Measurements from ENCODE around the gene ZIC3. TPM values are rescaled to one million over a fixed set of nuclear protein-coding genes. Genes with fewer than 3 reads are reported as not detected.

The ZIC3 gene
- total RNA-seq, 1 experiment from 2014 or later: 126 TPM

DNA sequence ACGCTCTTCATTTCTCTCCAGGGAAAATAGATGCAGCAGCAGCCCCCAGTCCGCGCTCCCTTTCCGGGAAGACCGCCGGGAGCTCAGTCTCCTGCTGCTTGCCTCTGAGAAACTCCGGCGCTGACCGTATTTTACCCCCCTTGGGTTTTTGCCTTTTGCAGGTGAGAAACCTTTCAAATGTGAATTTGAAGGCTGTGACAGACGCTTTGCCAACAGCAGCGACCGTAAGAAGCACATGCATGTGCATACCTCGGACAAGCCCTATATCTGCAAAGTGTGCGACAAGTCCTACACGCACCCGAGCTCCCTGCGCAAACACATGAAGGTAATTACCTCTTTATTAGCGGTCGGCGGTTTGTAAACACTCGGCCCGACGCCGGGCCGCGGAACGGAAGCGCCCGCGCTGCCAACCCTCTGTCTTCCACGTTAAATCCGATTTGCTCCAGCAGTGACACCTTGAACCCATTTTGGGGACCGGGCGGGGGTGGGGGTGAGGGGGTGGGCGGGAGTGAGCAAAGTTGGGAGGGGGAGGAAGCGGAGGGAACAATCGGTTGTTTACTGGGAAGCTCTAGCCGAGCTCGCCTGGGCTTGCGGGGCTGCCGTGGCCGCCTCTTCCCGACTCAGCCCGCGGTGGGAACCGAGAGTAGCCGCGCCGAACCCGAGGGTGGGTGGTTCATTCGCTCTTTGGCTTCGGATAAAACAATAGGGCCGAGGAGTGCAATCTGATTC is 3.0 kb downstream of the ZIC3 start:
- Mint-ChIP-seq H3K27ac (peak overlapping the region; percentile 74 to 94 (median 83); a peak in 6 of 7 replicates), H3K36me3 (ENCODE audit: insufficient read depth in 1 of 3, low read depth in 3 of 3) (peaks cover 30 to 68% (median 58%) of the 10 kb centered on the region in 3 experiments), H3K4me3 (peak overlapping the region; percentile 94 to 98), H3K27me3 (ENCODE audit: low read depth) (no peaks in the 10 kb centered on the region; the same call in 1 of the 2 replicates), H3K4me1 (peaks cover 23 to 47% of the 10 kb centered on the region in 2 experiments), H3K9me3 (peaks cover 3 to 53% of the 10 kb centered on the region in 2 experiments; a peak in 4 of 5 replicates)
- H4K91ac ChIP-seq (ENCODE audit: insufficient read length, low read depth, low read length): no peak overlapping the region
- H2BK120ac ChIP-seq (ENCODE audit: low read depth, low read length, poor library complexity, severe bottlenecking): no peak overlapping the region
- H2BK5ac ChIP-seq (ENCODE audit: insufficient read length, low read length): no peak overlapping the region
- no peak overlapping the region for H3K4ac ChIP-seq (ENCODE audit: low read depth, low read length)
- no peak for TF ChIP-seq CTCF (conservative IDR thresholded peaks at IDR 0.05)
- no peaks in the 10 kb centered on the region for H4K20me1 ChIP-seq (ENCODE audit: control insufficient read depth, insufficient read depth, insufficient read length)
- no peaks in the 10 kb centered on the region for H3K79me1 ChIP-seq (ENCODE audit: insufficient read depth, low read depth, low read length, poor library complexity, severe bottlenecking)
- H3K4me1 ChIP-seq (ENCODE audit: insufficient read depth, low read length): peaks cover 6% of the 10 kb centered on the region; the same call in 1 of the 2 replicates
- H3K23ac ChIP-seq (ENCODE audit: insufficient read length, low read depth, low read length): no peak overlapping the region
- no peak overlapping the region for H3K27ac ChIP-seq (ENCODE audit: insufficient read length, low read depth, low read length)
- H2AFZ ChIP-seq (ENCODE audit: low read length): no peak overlapping the region
- no peak overlapping the region for H2BK12ac ChIP-seq (ENCODE audit: insufficient read length, low read depth, low read length)
- peaks cover 29% of the 10 kb centered on the region for H3K79me2 ChIP-seq (ENCODE audit: insufficient read depth, low read length)
- peak overlapping the region; percentile 80 for H3K9ac ChIP-seq (ENCODE audit: extremely low read depth, insufficient read length, low read length)
- H4K8ac ChIP-seq (replicated peaks; ENCODE audit: insufficient read length, low read depth, low read length): no peak overlapping the region
- no peak overlapping the region for H4K5ac ChIP-seq (ENCODE audit: insufficient read length, low read depth, low read length)
- peak; percentile 31 for DNase-seq
- peaks cover 12% of the 10 kb centered on the region for H3K23me2 ChIP-seq (ENCODE audit: insufficient read length, low read depth, low read length, poor library complexity, severe bottlenecking)
- peak overlapping the region; percentile 77 for H3K4me2 ChIP-seq (ENCODE audit: insufficient read depth, insufficient read length, low read length)
- WGBS (ENCODE audit: extremely low coverage, insufficient read length, low lambda C conversion rate): no CpG with 5 or more reads among the region's 53 CpGs
- H2BK20ac ChIP-seq (ENCODE audit: low read depth, low read length, poor library complexity, severe bottlenecking): no peak overlapping the region
- no peak overlapping the region for H2AK5ac ChIP-seq (ENCODE audit: insufficient read length, low read length)
- H3K9me3 ChIP-seq (ENCODE audit: control insufficient read depth, low read depth, low read length): no peaks in the 10 kb centered on the region
- peak overlapping the region; percentile 75 for H3K14ac ChIP-seq (ENCODE audit: insufficient read depth, low read length)
- H3K18ac ChIP-seq (ENCODE audit: insufficient read length, low read depth, low read length): no peak overlapping the region
- no peak overlapping the region for H3K56ac ChIP-seq (ENCODE audit: insufficient read length, low read depth, low read length)
- no peak overlapping the region for H3T11ph ChIP-seq (ENCODE audit: low read length)
- no peaks in the 10 kb centered on the region for H3K27me3 ChIP-seq (ENCODE audit: insufficient read depth, low read length)
- H2BK15ac ChIP-seq (ENCODE audit: low read depth, low read length): no peak overlapping the region

Data from H9 (cell line).